NCI-H2029 treated with DMSO at 0.1 percent for 48 hours (cell line): ENCODE measurements around the gene SLC22A4.
A peak's percentile ranks its signal among the peaks of the same experiment; 100 is the strongest.

Source experiments
- DNase-seq: peaks from one replicate; lab custom pipeline; 2025; lab: John Stamatoyannopoulos, UW

The SLC22A4 gene

GRCh38 chr5:132376694-132377641 lies 82.8 kb downstream of the SLC22A4 start:
- no peak for DNase-seq

GRCh38 chr5:132377738-132378137 lies 83.5 kb downstream of the SLC22A4 start:
- no peak for DNase-seq

GRCh38 chr5:132378580-132378979 lies 84.4 kb downstream of the SLC22A4 start:
- DNase-seq: peak; percentile 63

- DNase-seq: no peak
Observed at GRCh38 chr5:132380047-132380446, 85.9 kb downstream of the SLC22A4 start.

- no peak for DNase-seq
Observed at GRCh38 chr5:132380741-132381140, 86.5 kb downstream of the SLC22A4 start.

- DNase-seq: no peak
Observed at GRCh38 chr5:132381614-132382013, 87.4 kb downstream of the SLC22A4 start.

GRCh38 chr5:132383261-132383660 lies 89.1 kb downstream of the SLC22A4 start:
- DNase-seq: no peak

- DNase-seq: no peak
Observed at GRCh38 chr5:132383984-132384383, 89.8 kb downstream of the SLC22A4 start.

- DNase-seq: no peak
Observed at GRCh38 chr5:132384506-132385050, 90.4 kb downstream of the SLC22A4 start.

- DNase-seq: peak; percentile 35
Observed at GRCh38 chr5:132385326-132386105, 91.3 kb downstream of the SLC22A4 start.

- no peak for DNase-seq
Observed at GRCh38 chr5:132386644-132387286, 92.6 kb downstream of the SLC22A4 start.

- no peak for DNase-seq
Observed at GRCh38 chr5:132387640-132388117, 93.5 kb downstream of the SLC22A4 start.

GRCh38 chr5:132388244-132389050 lies 94.3 kb downstream of the SLC22A4 start:
- DNase-seq: no peak

- no peak for DNase-seq
Observed at GRCh38 chr5:132389051-132389331, 94.8 kb downstream of the SLC22A4 start.

- no peak for DNase-seq
Observed at GRCh38 chr5:132389585-132390286, 95.5 kb downstream of the SLC22A4 start.

- no peak for DNase-seq
Observed at GRCh38 chr5:132391247-132391646, 97.1 kb downstream of the SLC22A4 start.

GRCh38 chr5:132391870-132392269 lies 97.7 kb downstream of the SLC22A4 start:
- no peak for DNase-seq

- DNase-seq: no peak
Observed at GRCh38 chr5:132392411-132392810, 98.2 kb downstream of the SLC22A4 start.

GRCh38 chr5:132392978-132393825 lies 99.0 kb downstream of the SLC22A4 start:
- DNase-seq: no peak
